Measurements from ENCODE around the gene ANAPC16. TPM values are rescaled to one million over a fixed set of nuclear protein-coding genes. Genes with fewer than 3 reads are reported as not detected.

The ANAPC16 gene
- total RNA-seq, 2 donors from 2014 or later: 57.4 to 68.4 TPM

GRCh38 chr10:72264536-72264935, 48.7 kb downstream of the ANAPC16 start:
- H3K27ac ChIP-seq (ENCODE audit: low read depth, low read length): no peak overlapping the region
- H3K4me1 ChIP-seq (ENCODE audit: control insufficient read depth, insufficient read depth, low read length): peaks cover 13% of the 10 kb centered on the region
- Mint-ChIP-seq H3K4me1 (peaks cover 41% of the 10 kb centered on the region), H3K36me3 (ENCODE audit: low read depth) (no peaks in the 10 kb centered on the region), H3K9me3 (no peaks in the 10 kb centered on the region), H3K27ac (no peak overlapping the region), H3K27me3 (ENCODE audit: insufficient read depth) (no peaks in the 10 kb centered on the region), H3K4me3 (no peak overlapping the region)
- H3K9ac ChIP-seq (ENCODE audit: extremely low read depth, low read length, poor library complexity, severe bottlenecking): no peak overlapping the region
- whole genome bisulfite sequencing, 2 experiments (ENCODE audit: insufficient coverage in 1 of 2, insufficient read length in 1 of 2): 97% methylated on average over 1 of the region's 1 CpG; no CpG with 5 or more reads in 1 of the 2 experiments
- no peak for DNase-seq
- TF ChIP-seq CTCF (conservative IDR thresholded peaks at IDR 0.05): no peak
- H3K9me3 ChIP-seq (ENCODE audit: control insufficient read depth, low read length): no peaks in the 10 kb centered on the region
- H3K36me3 ChIP-seq (ENCODE audit: control insufficient read depth, insufficient read depth, low read length): no peaks in the 10 kb centered on the region
- no peak overlapping the region for H3K4me3 ChIP-seq (ENCODE audit: low read length)
- H3K27me3 ChIP-seq (ENCODE audit: control insufficient read depth, insufficient read depth, low read length, poor library complexity, severe bottlenecking): no peaks in the 10 kb centered on the region

GRCh38 chr10:72265508-72265907, 49.7 kb downstream of the ANAPC16 start:
- peaks cover 3% of the 10 kb centered on the region for H3K4me1 ChIP-seq (ENCODE audit: control insufficient read depth, insufficient read depth, low read length)
- H3K27me3 Mint-ChIP-seq (ENCODE audit: insufficient read depth): peaks cover 3% of the 10 kb centered on the region
- H3K27ac Mint-ChIP-seq: peak overlapping the region; percentile 58
- H3K4me3 ChIP-seq (ENCODE audit: low read length): no peak overlapping the region
- TF ChIP-seq CTCF (conservative IDR thresholded peaks at IDR 0.05): no peak
- no peaks in the 10 kb centered on the region for H3K36me3 Mint-ChIP-seq (ENCODE audit: low read depth)
- DNase-seq: no peak
- 82 to 92% methylated on average over 4 to 6 of the region's 6 CpGs for WGBS, 2 experiments (ENCODE audit: insufficient coverage in 1 of 2, insufficient read length in 1 of 2)
- peaks cover 31% of the 10 kb centered on the region for H3K4me1 Mint-ChIP-seq
- H3K9me3 Mint-ChIP-seq: no peaks in the 10 kb centered on the region
- no peaks in the 10 kb centered on the region for H3K9me3 ChIP-seq (ENCODE audit: control insufficient read depth, low read length)
- no peak overlapping the region for H3K4me3 Mint-ChIP-seq
- no peaks in the 10 kb centered on the region for H3K27me3 ChIP-seq (ENCODE audit: control insufficient read depth, insufficient read depth, low read length, poor library complexity, severe bottlenecking)
- no peak overlapping the region for H3K27ac ChIP-seq (ENCODE audit: low read depth, low read length)
- H3K9ac ChIP-seq (ENCODE audit: extremely low read depth, low read length, poor library complexity, severe bottlenecking): no peak overlapping the region
- no peaks in the 10 kb centered on the region for H3K36me3 ChIP-seq (ENCODE audit: control insufficient read depth, insufficient read depth, low read length)

GRCh38 chr10:72265990-72266865, 50.4 kb downstream of the ANAPC16 start:
- peaks cover 3% of the 10 kb centered on the region for H3K27me3 Mint-ChIP-seq (ENCODE audit: insufficient read depth)
- no peaks in the 10 kb centered on the region for H3K36me3 Mint-ChIP-seq (ENCODE audit: low read depth)
- no peaks in the 10 kb centered on the region for H3K9me3 ChIP-seq (ENCODE audit: control insufficient read depth, low read length)
- H3K36me3 ChIP-seq (ENCODE audit: control insufficient read depth, insufficient read depth, low read length): no peaks in the 10 kb centered on the region
- no peak overlapping the region for H3K4me3 Mint-ChIP-seq
- H3K4me3 ChIP-seq (ENCODE audit: low read length): no peak overlapping the region
- WGBS, 2 experiments (ENCODE audit: insufficient coverage in 1 of 2, insufficient read length in 1 of 2): 92 to 95% methylated on average over 9 to 11 of the region's 11 CpGs
- H3K4me1 ChIP-seq (ENCODE audit: control insufficient read depth, insufficient read depth, low read length): peaks cover 3% of the 10 kb centered on the region
- no peak for DNase-seq
- H3K9me3 Mint-ChIP-seq: no peaks in the 10 kb centered on the region
- H3K27ac ChIP-seq (ENCODE audit: low read depth, low read length): no peak overlapping the region
- no peak overlapping the region for H3K27ac Mint-ChIP-seq
- peaks cover 32% of the 10 kb centered on the region for H3K4me1 Mint-ChIP-seq
- no peak for TF ChIP-seq CTCF (conservative IDR thresholded peaks at IDR 0.05)
- H3K27me3 ChIP-seq (ENCODE audit: control insufficient read depth, insufficient read depth, low read length, poor library complexity, severe bottlenecking): no peaks in the 10 kb centered on the region
- no peak overlapping the region for H3K9ac ChIP-seq (ENCODE audit: extremely low read depth, low read length, poor library complexity, severe bottlenecking)

Data from endodermal cell (in vitro differentiated cells).